GM21737 (cell line): Measurements from ENCODE around the gene YAE1.
"Not testable (repeated sequence)": the region's sequence is repeated elsewhere in the genome, so short reads cannot be mapped to it uniquely, and the experiment has no call there.

ENCODE experiments used
- ATAC-seq: cut with Tn5 transposase; IDR thresholded peaks from one replicate; pipeline ENCODE4 v1.9.1; 2021; ENCODE audit warnings: mild to moderate bottlenecking, moderate library complexity; ENCODE audit not compliant: unreplicated experiment

YAE1 gene, protein sequence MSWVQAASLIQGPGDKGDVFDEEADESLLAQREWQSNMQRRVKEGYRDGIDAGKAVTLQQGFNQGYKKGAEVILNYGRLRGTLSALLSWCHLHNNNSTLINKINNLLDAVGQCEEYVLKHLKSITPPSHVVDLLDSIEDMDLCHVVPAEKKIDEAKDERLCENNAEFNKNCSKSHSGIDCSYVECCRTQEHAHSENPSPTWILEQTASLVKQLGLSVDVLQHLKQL

DNA sequence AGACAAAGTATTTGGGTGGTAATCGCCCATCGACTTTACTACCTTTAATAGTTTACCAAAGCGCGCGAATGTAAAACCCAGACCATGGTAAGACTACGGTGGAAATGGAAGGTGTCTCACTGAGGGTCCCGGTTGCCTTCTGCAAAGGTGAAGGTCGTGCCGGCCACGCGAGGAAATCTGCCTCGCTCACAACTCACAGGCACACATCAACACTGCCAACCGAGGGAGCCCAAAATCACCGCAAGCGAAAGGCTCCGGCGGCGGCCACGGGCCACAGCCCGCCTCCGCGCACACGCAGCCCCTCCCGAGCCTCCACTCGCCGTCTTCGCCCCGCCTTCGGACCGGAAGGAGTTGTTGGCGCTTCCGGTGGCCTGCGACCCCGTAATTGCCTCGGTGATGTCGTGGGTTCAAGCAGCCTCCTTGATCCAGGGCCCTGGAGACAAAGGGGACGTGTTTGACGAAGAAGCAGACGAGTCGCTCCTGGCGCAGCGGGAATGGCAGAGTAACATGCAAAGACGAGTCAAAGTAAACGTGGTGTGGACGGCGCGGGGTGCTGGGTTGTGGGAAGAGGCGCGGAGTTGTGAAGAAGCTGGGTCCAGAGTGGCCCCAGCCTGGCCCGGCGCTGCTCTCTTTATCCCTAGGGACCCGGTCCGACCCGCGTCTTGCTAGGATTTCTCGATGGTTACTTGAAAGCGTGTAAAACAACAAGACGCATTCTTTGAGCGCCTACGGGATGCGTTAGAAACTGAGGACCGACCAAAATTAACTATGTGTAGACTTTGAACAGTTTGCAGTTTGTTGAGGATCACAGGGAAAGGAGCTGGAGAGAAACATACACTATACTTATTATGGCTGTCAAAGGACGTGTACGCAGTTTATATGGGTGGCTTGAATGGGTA lies at the start of gene YAE1:
Gene YAE1, plus strand, starts transcription at position 382 of the 899 bp plus-strand sequence. Its CDS starts 15 bp downstream, at position 397.
- peak; percentile 99 for ATAC-seq

DNA sequence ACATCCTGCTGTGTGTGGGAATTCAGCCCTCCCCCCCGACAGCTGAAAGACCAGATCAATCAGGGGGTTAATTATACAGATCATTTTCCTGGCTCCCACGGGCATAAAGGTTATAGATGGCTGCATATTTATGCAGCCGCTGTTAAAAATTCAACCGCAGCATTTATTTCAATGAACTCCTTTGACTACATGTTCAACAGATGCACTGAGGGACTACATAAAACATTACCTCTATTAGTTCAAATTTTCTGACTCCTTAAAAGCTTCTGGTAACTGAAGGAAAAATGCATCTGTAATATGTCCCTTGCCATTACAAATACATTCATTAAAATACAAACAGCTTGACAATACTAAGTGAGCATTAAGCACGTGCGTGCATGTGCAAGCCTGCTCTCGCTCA lies 49.7 kb upstream of the YAE1 start:
- ATAC-seq = no peak

DNA sequence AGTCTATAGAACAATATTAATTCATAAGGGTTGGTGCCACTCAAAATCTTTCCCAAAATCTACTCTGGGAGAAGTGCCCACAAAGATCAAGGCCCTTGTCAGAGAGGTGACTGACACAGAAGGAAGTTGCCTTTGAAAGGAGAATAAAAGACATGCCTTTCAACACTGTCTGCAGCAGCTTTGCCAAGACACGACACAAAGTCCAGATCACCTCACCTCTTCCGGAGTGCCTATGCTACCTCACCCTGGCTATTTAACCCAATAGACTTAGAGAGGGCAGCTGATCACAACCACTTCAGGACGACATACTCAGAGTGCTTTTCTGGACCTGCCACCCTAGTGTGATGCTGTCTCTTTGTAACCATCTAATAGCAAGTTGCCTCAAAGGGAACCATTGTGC lies 49.0 kb upstream of the YAE1 start:
- ATAC-seq = no peak

DNA sequence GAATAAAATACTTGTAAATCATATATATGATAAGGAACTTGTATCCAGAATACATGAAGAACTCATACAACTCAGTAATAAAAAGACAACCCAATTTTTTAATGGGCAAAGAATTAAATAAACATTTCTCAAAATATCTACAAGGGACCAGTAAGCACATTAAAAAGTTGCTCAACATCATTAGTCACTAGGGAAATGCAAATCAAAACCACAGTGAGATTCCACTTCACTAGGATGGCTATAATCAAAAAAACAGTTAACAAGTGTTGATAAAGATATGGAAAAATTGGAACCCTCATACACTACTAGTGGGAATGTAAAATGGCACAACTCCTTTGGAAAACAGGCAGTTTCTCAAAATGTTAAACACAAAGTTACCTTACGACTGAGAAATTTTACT lies 40.3 kb upstream of the YAE1 start:
- no peak for ATAC-seq

DNA sequence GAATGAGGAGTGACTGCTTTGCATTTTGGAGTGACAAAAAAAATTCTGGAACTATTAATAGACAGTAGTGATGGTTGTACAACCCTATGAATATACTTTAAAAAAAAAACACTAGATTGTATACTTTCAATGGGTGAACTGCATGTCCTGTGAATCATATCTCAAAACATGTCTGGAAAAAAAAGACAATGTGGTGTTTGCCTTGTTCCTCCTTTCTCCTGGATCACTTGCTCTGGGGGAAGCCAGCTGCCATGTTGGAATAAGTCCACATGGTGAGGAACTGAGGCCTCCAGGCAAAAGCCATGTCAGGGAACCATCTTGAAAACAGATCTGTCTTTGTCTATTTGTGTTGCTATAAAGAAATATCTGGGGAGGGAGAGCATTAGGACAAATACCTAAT lies 39.5 kb upstream of the YAE1 start:
- ATAC-seq = no peak

DNA sequence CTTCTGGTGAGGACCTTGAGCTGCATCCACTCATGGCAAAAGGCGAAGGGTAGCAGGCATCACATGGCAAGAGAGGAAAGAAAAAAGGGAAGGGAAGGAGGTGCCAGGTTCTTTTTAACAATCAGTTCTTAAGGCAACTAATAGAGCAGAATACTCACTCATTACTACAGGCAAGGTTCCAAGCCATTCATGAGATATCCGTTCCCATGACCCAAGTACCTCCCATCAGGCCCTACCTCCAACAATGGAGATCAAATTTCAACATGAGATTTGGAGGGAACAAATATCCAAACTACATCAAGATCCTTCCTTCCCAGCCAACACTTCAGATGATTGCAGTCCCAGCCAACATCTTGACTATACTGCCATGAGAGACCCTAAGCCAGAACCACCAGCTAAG lies 38.9 kb upstream of the YAE1 start:
- ATAC-seq = no peak

DNA sequence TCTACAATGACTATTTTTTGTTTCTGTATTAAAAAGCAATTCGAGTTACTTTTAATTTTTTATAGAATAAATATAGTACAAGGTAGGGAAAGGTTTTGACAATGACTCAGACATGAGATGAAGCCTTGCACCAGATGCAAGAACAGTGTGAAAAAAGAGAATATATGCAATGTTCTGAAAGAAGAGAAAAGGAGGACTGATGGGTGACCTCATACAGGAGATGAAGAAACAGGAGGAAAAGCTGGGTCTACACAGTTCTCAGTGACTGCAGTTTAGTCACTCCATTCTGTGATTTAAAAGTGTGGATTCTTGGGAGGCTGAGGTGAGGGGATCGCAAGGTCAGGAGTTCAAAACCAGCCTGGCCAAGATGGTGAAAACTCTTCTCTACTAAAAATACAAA lies 38.3 kb upstream of the YAE1 start:
- ATAC-seq = no peak

DNA sequence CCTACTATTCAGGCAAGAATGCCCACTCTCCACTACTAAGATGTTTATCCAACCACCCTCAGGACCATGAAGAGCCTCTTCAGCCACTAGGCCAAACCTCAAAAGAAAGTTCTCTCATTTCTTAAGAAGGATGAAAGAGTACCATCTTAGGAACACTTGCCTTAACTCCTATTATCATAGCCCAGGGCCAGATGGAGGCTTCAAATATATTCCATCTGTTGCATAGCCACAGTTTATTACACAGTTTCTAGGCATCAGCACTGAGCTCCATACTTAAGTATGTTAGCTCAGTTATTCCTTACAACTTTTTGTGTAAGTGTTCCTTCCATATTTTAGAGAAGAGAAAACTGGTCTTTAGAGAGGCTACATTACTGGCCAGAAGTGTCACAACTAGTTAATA lies 37.4 kb upstream of the YAE1 start:
- ATAC-seq = no peak

DNA sequence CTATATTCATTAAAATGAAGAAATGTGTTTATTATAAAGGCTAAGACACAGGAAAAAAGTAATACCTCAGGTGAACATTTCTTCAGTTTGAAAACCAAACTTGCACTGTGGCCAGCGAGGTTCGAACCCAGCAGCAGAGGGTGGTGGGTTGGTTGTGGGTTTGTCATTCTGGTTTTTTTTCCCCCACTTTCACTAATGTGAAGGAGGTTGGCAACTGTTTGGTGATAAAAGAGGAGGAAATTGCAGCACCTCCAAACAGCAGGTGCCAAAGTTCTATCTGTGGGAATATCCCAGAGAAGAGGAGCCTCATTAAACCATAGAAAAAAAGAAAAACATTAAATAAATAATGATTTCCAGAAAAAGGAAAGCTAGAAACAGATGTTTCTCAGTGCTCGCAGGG lies 36.6 kb upstream of the YAE1 start:
- ATAC-seq = no peak

DNA sequence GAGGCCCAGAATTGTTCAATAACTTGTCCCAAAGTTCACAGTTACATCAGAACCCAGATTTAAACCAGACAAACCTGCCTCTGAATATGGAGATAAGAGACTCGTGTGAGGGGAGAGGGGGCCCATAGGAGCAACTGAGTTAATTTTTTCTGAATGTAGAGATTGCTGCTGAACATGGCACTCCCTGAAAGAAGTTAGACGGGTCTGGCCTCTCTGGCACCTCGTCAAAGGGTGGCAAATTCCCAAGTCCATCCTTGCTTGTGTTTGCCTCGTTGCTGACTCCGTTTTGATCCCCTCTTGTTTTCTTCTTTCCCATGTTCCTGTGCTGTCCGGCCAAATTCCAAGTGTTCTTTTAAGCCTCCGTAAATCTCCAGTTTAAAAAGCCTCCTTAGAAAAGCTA lies 35.2 kb upstream of the YAE1 start:
- ATAC-seq = no peak

DNA sequence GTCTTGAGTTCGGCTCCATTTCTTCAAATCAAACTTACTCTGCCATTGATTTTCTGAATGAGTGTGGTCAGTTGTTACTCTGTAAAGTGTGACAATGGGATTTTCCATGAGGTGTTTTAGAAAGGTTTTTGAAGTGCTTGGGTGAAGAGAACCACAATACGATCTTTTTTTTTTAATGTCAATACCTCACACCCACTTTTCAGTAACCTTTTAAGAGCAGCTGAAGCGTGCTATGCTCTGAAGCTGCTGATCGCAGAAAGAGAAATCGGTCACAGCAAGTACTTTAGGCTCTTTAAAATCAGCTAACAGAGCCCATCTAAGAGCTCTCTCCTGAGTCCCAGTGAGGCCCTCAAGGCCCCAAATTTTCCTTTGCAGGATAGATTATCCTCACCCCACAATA lies 34.4 kb upstream of the YAE1 start:
- ATAC-seq = no peak

DNA sequence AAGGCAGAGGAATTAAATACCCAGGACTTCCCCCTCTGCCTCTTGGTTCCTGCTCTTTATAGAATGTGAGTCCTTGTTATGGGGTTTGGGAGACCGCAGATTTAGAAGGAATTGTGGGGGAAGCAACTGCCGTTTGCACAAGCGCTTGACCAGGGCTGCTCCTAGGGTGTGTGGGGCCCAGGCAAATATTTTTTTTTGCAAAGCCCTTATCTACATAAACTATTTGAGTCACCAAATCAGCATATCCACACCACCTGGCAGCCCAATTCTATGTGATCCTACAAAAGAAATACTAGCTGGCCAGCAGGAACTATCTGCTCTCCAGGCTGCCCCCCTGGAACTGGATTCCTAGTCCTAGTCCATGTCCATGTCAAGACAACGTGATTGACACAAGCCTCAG lies 33.4 kb upstream of the YAE1 start:
- no peak for ATAC-seq

DNA sequence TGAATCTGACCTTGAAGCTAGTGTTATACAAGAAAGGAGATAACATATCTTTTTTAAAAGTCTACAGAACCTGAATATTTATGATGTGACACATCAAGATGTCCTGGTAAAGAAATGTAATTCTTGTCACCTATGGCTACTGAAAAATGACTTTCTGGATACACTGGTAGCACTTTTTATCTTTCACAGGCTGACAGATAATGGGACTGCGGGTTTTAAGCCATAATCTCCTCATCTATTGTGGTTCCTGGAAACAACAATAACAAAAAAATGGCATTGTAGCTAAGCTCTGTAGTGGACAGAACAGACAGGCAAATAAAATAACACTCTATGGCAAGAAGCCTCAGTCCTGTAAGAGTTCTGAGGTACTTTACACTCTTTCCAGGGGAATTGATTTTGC lies 31.6 kb upstream of the YAE1 start:
- no peak for ATAC-seq

DNA sequence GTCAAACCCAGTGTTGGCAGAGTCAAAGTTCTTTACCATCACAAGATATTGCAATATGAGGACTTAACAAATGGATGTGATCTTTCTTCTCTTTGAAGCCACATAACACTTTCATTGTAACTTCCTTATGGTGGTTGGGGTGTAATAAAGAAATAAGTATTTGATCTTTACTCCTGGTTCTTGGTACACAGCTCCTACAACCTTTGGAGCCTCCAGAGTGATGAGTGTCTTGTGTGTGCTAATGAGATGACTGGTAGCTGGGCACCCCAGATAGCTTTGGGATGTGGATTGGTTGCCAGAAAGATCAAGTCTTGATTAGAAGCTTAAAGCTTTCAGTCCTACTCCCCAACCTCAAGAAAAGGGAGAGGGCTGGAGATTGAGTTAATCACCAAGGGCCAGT lies 31.1 kb upstream of the YAE1 start:
- no peak for ATAC-seq

DNA sequence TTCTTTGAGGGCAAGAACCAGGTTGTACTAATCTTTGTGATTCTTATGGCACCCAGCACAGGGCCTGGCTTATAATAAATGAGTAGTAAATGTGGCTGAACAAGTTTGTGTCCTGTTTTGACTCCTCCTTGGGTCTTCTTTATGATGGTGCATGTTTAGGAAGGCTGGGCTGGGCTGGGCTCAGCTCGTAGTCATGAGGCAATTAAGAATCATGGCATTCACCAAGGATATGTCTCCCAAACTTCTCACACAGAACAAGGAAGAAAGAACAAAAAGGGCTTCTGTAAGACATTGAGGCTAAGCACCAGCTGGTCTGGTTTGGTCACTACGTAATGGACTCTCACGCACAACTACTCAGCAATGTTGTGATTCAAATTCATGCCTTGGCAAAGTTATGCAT lies 30.5 kb upstream of the YAE1 start:
- no peak for ATAC-seq

DNA sequence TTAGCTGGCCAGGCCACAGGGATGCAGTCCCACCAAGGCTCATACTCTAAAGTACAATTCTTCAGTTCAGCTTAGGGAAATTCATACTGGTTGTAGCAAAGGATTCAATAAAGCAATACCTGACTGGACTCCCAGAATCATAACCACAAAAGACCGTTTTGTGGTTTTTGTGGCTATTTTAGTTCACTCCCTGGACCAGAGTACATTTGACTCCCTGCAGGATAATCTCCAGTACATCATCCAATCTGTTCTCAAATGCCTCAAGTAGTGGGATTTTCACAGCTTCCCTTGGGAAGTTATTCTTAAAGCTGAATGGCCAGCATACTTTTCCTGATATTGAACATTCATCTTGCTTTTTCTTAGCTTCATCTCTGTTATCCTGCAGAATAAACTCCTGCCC lies 29.3 kb upstream of the YAE1 start:
- ATAC-seq = no peak

DNA sequence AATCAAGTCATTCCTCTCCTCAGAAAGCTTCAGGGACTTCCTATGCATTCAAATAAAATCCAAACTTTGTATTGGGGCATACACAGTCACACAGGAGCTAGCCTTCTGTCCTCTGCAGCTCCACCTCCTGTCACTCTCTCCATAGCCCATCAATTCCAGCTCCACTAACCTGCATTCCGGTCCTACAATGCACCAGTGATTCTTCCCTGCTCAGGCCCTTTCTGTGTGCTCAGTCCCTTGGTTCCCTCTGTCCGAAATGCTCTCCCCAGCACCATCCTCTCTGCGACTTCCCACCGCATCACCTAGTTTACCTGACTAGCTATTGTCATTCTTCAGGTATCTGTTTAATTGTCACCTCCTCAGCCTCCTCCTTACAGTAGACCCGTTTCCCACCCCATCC lies 26.4 kb upstream of the YAE1 start:
- no peak for ATAC-seq

DNA sequence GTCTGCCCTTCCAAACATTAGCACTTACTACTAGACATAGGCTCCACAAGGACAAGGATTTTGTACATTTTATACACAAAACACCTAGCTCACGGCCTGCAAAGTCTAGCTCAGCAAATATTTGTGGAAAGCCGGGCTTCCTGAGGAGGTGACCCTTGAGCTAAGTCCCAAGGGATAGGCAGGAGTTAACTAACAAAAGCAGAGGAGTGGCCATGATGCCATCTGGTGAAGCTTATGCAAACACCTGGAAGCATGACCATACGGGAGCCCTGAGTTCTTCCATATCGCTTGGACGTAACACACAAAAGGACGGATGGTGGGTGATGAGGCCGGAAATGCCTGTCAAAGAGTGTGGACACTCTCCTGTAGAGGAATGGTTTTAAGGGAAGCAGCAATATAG lies 25.9 kb upstream of the YAE1 start:
- no peak for ATAC-seq

DNA sequence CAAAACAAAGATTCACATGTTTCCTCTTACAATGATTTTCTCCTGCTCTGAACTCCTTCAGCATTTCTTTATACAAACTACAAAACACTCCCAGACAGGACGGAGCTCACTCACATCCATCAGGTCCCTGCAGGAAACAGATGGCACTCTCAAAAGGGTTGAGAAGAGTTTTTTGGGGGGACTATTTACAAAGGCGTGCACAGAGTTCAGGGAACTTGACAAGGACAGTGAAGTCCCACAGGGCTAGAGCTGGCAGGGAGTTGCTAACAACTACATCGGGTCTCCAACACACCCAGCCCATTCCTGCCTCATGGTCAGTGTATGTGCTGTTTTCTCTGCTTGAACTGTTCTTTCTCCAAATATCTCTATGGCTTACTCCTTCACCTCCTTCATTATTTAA lies 24.7 kb upstream of the YAE1 start:
- ATAC-seq = no peak

DNA sequence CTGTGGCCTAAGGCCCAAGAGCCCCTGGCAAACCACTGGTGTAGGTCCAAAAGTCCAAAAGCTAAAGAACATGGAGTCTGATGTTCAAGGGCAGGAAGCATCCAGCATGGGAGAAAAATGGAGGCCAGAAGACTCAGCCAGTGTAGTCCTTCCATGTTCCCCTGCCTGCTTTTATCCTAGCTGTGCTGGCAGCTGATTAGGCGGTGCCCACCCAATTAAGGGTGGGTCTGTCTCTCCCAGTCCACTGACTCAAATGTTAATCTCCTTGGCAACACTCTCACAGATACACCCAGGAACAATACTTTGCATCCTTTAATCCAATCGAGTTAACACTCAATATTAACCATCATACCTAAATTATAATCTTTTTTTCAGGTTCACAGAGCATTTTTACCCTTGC lies 21.4 kb upstream of the YAE1 start:
- ATAC-seq = not testable (repeated sequence)

DNA sequence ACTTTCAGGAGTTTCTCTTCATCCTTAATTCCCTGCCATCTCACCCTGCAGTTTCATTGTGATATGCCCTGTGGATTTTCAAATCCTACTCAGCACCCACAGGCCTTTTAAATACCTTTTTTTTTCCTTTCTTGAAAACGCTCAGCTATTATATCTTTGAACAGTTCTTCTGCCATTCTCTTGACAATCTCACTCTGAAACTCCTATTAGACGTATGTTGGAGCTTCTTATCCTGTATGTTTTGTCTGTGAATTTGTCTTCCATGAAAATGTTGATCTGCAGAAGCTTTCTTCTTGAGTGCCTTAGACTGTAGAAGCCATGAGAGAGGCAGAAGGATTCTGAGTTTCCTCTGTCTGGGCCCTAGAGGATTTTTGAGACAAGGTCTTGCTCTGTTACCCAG lies 18.9 kb upstream of the YAE1 start:
- no peak for ATAC-seq

DNA sequence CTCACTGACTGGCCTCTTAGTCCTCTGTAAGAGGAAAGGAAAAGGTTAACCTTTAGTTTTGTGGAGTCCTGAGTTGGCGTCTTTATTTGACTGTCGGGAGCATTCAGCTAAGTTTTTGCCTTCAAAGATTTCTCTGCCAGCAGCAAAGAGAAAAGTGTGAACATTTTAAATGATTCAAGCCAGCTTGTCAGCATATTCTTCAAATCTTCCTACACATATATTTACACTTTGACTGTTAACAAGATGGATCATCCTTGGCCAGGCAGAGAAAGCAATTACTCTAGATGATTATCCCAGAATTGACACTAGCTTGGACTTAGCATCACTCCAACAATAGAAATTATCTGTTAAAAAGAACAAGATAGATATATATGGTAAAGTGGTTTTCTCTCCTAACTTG lies 15.8 kb upstream of the YAE1 start:
- no peak for ATAC-seq

DNA sequence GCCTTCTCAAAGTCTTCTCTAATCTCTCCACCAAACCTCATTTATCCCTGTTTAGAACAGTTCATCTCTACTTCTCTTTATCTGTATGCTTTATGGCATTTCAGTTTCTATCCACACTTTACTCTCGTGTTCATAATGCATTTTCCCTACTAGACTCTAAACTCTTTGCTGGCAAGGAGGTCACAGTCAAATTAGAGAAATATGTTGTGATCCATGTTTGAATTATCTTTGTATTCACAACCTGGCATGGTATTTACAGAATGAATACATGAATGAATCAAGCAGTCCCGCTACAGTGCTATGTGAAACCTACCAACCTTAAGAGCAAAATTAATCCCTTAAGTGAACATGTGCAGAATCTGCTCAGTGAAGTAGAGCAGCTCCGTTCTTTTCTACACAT lies 12.8 kb upstream of the YAE1 start:
- no peak for ATAC-seq
